ENCODE measurements around the gene CEP63. TPM values are rescaled to one million over a fixed set of nuclear protein-coding genes. Genes with fewer than 3 reads are reported as not detected.
"Not testable (repeated sequence)": the region's sequence is repeated elsewhere in the genome, so short reads cannot be mapped to it uniquely, and the experiment has no call there.

CEP63 gene
- total RNA-seq, 1 donor from 2014 or later = 25.3 TPM

- DNase-seq (ENCODE audit: low spot score) = no peak
Measured at GRCh38 chr3:134516905-134517304, 31.0 kb downstream of the CEP63 start.

GRCh38 chr3:134517791-134518190 lies 31.9 kb downstream of the CEP63 start:
- no peak for DNase-seq (ENCODE audit: low spot score)

- DNase-seq (ENCODE audit: low spot score) = no peak
Measured at GRCh38 chr3:134522541-134522940, 36.7 kb downstream of the CEP63 start.

GRCh38 chr3:134525293-134525692 lies 39.4 kb downstream of the CEP63 start:
- no peak for DNase-seq (ENCODE audit: low spot score)

GRCh38 chr3:134526319-134526718 lies 40.5 kb downstream of the CEP63 start:
- DNase-seq (ENCODE audit: low spot score) = no peak

- DNase-seq (ENCODE audit: low spot score) = no peak
Measured at GRCh38 chr3:134527037-134527436, 41.2 kb downstream of the CEP63 start.

GRCh38 chr3:134527538-134528186 lies 41.8 kb downstream of the CEP63 start:
- DNase-seq (ENCODE audit: low spot score) = no peak

GRCh38 chr3:134533493-134533892 lies 47.6 kb downstream of the CEP63 start:
- no peak for DNase-seq (ENCODE audit: low spot score)

- DNase-seq (ENCODE audit: low spot score) = no peak
Measured at GRCh38 chr3:134535186-134535970, 49.5 kb downstream of the CEP63 start.

- no peak for DNase-seq (ENCODE audit: low spot score)
Measured at GRCh38 chr3:134536781-134537180, 50.9 kb downstream of the CEP63 start.

GRCh38 chr3:134542287-134542958 lies 56.6 kb downstream of the CEP63 start:
- DNase-seq (ENCODE audit: low spot score) = no peak

- DNase-seq (ENCODE audit: low spot score) = no peak
Measured at GRCh38 chr3:134543113-134543512, 57.3 kb downstream of the CEP63 start.

GRCh38 chr3:134544316-134544715 lies 58.5 kb downstream of the CEP63 start:
- DNase-seq (ENCODE audit: low spot score) = no peak

GRCh38 chr3:134544783-134545182 lies 58.9 kb downstream of the CEP63 start:
- not testable (repeated sequence) for DNase-seq (ENCODE audit: low spot score)

GRCh38 chr3:134545818-134546217 lies 60.0 kb downstream of the CEP63 start:
- no peak for DNase-seq (ENCODE audit: low spot score)

- no peak for DNase-seq (ENCODE audit: low spot score)
Measured at GRCh38 chr3:134552784-134553183, 66.9 kb downstream of the CEP63 start.

- DNase-seq (ENCODE audit: low spot score) = no peak
Measured at GRCh38 chr3:134559591-134559990, 73.7 kb downstream of the CEP63 start.

GRCh38 chr3:134562055-134562454 lies 76.2 kb downstream of the CEP63 start:
- no peak for DNase-seq (ENCODE audit: low spot score)

- no peak for DNase-seq (ENCODE audit: low spot score)
Measured at GRCh38 chr3:134563601-134564000, 77.7 kb downstream of the CEP63 start.

- DNase-seq (ENCODE audit: low spot score) = no peak
Measured at GRCh38 chr3:134564991-134565390, 79.1 kb downstream of the CEP63 start.

- DNase-seq (ENCODE audit: low spot score) = no peak
Measured at GRCh38 chr3:134567605-134568004, 81.7 kb downstream of the CEP63 start.

GRCh38 chr3:134568790-134569189 lies 82.9 kb downstream of the CEP63 start:
- DNase-seq (ENCODE audit: low spot score) = no peak

- not testable (repeated sequence) for DNase-seq (ENCODE audit: low spot score)
Measured at GRCh38 chr3:134569899-134570298, 84.0 kb downstream of the CEP63 start.
